Stimulated activated naive B cell treated with anti-CD40 and anti-IgM and Interleukin-4, amounts not matched to agents 10 μg/mL and 1 μg/mL and 100 μg/mL, for 72 hours (primary cell): ENCODE results near the gene SFXN1.
A peak's percentile ranks its signal among the peaks of the same experiment; 100 is the strongest.

Experiments used
- ATAC-seq, 2 donors: fragments of 150-1000 bp; cut with Tn5 transposase; replicated peaks; 2 replicates each; pipeline ENCODE4 v1.10.0; 2021; ENCODE audit warnings: moderate library complexity in 1 of 2
- DNase-seq: peaks from one replicate; pipeline ENCODE4 v3.0.0; 2021
- H3K27ac Mint-ChIP-seq: one replicate; pipeline ENCODE4 v1.8.0; 2022; ENCODE audit warnings: mild to moderate bottlenecking, mixed read lengths
- H3K27me3 Mint-ChIP-seq, 2 donors: one replicate each; pipeline ENCODE4 v1.8.0; 2022; ENCODE audit warnings: mixed read lengths in 2 of 2
- H3K36me3 Mint-ChIP-seq, 2 donors: one replicate each; pipeline ENCODE4 v1.8.0; 2022; ENCODE audit warnings: mixed read lengths in 2 of 2, mild to moderate bottlenecking in 1 of 2
- H3K4me1 Mint-ChIP-seq, 2 donors: one replicate each; pipeline ENCODE4 v1.8.0; 2022; ENCODE audit warnings: mixed read lengths in 2 of 2, mild to moderate bottlenecking in 1 of 2
- H3K4me3 Mint-ChIP-seq, 2 donors: one replicate each; pipeline ENCODE4 v1.8.0; 2022; ENCODE audit warnings: mild to moderate bottlenecking in 2 of 2, mixed read lengths in 2 of 2, moderate library complexity in 1 of 2
- H3K9me3 Mint-ChIP-seq, 2 donors: one replicate each; pipeline ENCODE4 v1.8.0; 2022; ENCODE audit warnings: mixed read lengths in 2 of 2, mild to moderate bottlenecking in 1 of 2

Gene SFXN1

DNA sequence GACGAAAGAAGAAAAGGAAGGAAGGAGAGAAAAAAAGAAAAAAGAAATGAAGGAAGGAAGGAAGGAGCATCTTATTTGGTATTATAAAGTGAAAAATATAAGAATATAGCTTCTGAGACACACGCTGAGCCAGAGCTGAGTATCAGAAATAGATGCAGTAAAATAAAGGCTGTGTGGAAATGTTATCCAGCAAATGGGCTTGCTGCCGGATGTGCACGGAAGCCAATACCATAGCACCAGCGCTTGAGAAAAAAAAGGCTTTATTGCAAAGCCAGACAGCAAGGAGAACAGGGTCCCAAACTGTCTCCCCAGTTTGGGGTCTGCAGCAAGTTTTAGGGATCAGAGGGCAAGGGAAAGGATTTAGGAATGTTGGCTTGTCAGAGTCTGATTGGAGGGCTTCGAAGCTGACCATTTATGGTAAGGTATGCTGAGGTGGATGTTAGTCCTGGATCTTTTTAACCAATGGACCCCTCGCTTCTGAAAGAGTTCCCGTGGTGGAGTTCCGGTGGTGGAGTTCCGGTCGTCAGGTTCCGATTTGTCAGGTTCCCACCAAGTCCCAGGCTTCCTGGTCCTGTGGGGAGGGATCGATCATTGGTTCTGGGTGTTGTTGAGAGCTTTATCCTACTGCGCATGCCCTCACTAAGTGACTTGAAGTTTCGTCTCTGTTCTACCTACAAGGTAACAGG is 70.4 kb downstream of the SFXN1 start:
- Mint-ChIP-seq H3K4me3 (no peak overlapping the region), H3K36me3 (no peaks in the 10 kb centered on the region), H3K4me1 (no peaks in the 10 kb centered on the region), H3K27me3 (peaks cover 33 to 56% of the 10 kb centered on the region in 2 donors), H3K27ac (no peak overlapping the region), H3K9me3 (peaks cover 0 to 3% of the 10 kb centered on the region in 2 donors)
- no peak for DNase-seq
- no peak for ATAC-seq

DNA sequence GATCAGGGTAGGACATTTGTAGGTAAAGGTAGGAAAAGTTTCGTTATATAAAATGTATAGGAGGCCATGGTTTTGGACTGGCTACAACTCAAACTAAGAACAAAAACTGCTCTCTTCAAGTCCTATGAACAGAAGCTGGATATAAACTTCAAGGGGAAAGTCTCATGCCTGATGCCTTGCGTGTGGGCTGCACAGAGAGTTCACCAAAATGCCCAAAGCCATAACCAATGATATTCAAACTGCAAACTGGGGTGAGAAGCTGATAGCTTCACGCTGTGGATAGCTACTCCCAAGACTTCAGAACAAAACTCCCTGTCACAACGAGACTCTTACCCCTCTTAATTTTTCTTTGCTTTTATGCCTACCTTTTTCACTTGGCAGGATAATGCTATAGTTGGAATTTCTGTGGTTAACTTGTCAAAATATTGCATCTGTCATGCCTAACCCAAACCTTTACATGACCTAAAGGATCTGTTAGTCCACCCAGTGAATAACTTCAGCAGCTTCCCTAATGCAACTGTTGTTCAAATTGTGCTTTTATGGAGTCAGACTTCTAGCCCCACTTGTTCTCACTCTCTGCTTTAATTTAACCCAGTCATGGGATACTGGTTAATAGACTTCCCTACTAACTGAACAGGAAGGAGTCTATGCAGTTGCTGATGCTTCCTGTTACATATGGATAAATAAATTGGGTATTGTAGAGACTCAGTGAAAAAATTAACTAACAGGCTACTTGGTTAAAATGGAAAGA is 71.9 kb downstream of the SFXN1 start:
- Mint-ChIP-seq H3K4me1 (no peaks in the 10 kb centered on the region), H3K27me3 (peaks cover 33 to 55% of the 10 kb centered on the region in 2 donors)
- no peak for DNase-seq

DNA sequence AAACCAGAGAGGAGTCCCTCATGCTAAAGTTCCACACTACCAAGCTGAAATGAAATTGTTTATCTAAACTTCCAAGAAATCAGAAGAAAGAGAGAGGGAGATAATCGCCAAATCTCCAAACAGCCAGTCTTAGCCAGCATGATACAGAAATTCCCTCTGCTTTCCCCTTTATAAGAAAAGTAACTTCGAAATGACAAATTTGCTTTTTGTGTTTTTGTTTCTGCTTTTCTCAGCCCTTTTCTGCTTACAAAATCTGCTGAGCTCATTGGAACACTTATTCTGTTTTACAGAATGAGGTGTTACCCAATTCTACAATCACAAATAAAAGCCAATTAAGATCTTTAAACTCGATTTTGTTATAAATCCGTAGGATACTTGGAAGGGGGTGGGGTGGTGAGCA is 72.9 kb downstream of the SFXN1 start:
- Mint-ChIP-seq H3K27me3 (peaks cover 33 to 54% of the 10 kb centered on the region in 2 donors), H3K36me3 (no peaks in the 10 kb centered on the region), H3K4me3 (no peak overlapping the region), H3K9me3 (no peaks in the 10 kb centered on the region), H3K27ac (no peak overlapping the region), H3K4me1 (no peaks in the 10 kb centered on the region)
- DNase-seq (no peak), ATAC-seq (no peak)

More for the DNA sequence above, 71.9 kb downstream of the SFXN1 start:
- no peak for ATAC-seq
- Mint-ChIP-seq H3K9me3 (no peaks in the 10 kb centered on the region), H3K4me3 (no peak overlapping the region), H3K36me3 (no peaks in the 10 kb centered on the region), H3K27ac (no peak overlapping the region)

DNA sequence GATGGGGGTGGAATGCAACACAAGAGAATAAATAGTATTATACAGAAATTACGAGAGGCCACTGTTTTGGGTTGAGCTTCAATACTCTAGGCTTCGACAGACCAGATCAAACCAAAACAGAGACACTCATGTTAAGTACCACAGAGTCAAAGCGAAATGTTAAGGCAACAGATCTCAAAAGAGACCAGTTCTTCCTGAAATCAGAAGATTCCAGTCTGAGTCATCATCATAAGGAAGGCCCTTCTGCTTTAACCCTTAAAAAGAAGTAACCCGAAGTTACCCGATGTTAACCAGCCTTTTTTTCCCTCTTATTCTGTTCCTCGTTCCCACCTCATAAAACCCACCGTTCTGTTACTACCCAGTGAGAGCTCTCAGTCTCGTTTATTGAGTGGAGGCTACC is 75.9 kb downstream of the SFXN1 start:
- Mint-ChIP-seq H3K9me3 (no peaks in the 10 kb centered on the region), H3K27ac (no peak overlapping the region), H3K36me3 (no peaks in the 10 kb centered on the region), H3K4me1 (no peaks in the 10 kb centered on the region), H3K4me3 (no peak overlapping the region), H3K27me3 (peaks cover 18 to 25% of the 10 kb centered on the region in 2 donors)
- ATAC-seq, result no peak
- DNase-seq, result no peak

DNA sequence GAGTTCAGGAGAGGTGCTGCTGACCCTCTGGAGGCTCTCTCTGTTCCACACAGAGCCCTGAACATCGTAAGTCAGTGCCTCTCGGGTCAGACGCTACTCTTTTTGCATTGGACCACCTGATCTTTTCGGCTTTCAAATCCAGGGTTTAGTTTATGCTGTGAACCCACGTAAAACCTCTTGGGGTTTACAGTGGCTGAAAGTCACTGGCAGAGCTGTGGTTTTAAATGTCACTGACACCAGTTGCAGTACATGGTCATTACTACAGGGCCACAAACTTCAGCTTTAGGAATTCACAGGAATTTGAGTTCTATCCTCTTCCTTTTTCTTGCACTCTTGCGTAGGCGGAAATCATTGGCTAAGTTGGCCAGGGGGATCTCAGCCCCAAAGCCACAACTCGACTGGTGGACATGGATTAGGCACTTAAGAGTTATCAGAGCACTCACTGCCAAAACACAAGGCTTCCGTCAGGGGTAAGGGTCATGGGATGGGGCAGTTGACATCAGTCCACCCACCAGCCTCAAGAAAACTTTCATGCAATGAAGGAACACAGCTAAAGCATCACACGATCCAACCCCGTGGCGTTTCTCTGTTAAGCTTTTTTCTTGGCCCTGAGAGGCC is 76.9 kb downstream of the SFXN1 start:
- no peaks in the 10 kb centered on the region for H3K36me3 Mint-ChIP-seq
- no peak overlapping the region for H3K4me3 Mint-ChIP-seq
- DNase-seq, result no peak
- H3K4me1 Mint-ChIP-seq, result no peaks in the 10 kb centered on the region
- no peaks in the 10 kb centered on the region for H3K9me3 Mint-ChIP-seq
- no peak overlapping the region for H3K27ac Mint-ChIP-seq
- ATAC-seq, result peak; percentile 67 to 84
- H3K27me3 Mint-ChIP-seq, result peaks cover 18 to 24% of the 10 kb centered on the region in 2 donors

DNA sequence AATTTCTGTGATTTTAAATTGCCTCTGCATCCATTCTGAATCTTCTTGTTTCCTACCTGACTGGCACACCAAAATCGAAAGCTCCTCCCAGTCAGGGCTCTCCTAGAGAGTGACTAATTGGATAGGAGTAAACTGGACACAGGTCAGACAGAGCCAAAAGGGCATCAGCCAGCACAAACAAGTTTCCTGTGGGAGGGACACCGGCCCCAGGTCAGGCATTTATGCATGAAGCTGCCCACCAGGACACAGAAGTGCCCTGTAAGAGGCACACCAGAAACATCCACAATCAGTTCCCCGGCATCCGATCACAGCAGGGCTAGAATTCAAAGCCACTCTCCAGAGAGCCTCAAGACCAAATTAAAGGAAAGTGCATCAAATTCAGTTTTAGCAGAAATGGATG is 78.4 kb downstream of the SFXN1 start:
- ATAC-seq (no peak), DNase-seq (no peak)
- Mint-ChIP-seq H3K9me3 (no peaks in the 10 kb centered on the region), H3K4me3 (no peak overlapping the region), H3K36me3 (no peaks in the 10 kb centered on the region), H3K27ac (no peak overlapping the region), H3K4me1 (no peaks in the 10 kb centered on the region), H3K27me3 (peaks cover 11 to 14% of the 10 kb centered on the region in 2 donors)

DNA sequence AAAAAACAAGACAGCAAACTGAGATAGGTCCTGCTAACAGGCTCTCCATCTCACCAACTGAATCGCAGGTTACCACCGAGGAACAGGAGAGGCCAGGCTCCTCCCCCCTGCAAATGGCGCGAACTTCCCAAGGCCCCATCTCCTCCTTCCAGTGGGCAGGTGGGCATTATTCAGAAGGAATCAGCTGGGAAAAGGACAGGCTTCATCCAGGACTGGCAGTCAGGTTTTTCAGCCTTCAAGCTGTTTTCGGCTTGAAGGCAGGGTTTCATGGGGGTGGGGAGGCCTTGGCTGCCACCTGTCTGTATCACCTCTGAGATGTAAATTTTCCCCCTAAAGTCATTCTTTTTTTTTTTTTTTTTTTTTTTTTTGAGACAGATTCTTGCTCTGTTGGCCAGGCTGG is 79.4 kb downstream of the SFXN1 start:
- Mint-ChIP-seq H3K36me3 (no peaks in the 10 kb centered on the region), H3K4me3 (no peak overlapping the region), H3K4me1 (no peaks in the 10 kb centered on the region), H3K27me3 (peaks cover 7 to 12% of the 10 kb centered on the region in 2 donors), H3K9me3 (no peaks in the 10 kb centered on the region), H3K27ac (no peak overlapping the region)
- ATAC-seq, result no peak
- no peak for DNase-seq

DNA sequence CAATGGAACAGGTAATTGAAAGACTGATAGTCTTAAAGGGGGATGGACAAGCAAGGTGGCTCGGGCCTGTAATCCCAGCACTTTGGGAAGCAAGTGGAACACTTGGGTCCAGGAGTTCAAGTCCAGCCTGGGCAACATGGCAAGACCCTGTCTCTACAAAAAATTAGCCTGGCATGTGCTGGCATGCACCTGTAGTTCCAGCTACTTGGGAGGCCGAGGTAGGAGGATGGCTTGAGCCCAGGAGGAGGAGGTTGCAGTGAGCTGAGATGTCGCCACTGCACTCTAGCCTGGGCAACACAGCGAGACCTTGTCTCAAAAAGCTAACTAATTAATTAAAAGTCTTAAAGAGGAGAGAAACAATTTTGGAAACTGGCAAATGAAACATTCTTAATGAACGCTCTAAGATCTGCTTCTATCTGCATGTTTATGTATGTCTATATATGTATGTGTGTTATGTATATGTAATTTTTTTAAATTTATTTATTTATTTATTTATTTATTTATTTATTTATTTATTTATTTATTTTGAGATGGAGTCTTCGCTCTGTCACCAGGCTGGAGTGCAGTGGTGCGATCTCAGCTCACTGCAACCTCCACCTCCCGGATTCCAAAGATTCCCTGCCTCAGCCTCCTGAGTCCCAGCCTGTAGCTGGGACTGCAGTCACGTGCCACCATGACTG is 80.6 kb downstream of the SFXN1 start:
- Mint-ChIP-seq H3K9me3 (no peaks in the 10 kb centered on the region), H3K27ac (no peak overlapping the region), H3K4me1 (no peaks in the 10 kb centered on the region), H3K4me3 (no peak overlapping the region), H3K36me3 (no peaks in the 10 kb centered on the region), H3K27me3 (peaks cover 7 to 8% of the 10 kb centered on the region in 2 donors)
- no peak for ATAC-seq
- no peak for DNase-seq

DNA sequence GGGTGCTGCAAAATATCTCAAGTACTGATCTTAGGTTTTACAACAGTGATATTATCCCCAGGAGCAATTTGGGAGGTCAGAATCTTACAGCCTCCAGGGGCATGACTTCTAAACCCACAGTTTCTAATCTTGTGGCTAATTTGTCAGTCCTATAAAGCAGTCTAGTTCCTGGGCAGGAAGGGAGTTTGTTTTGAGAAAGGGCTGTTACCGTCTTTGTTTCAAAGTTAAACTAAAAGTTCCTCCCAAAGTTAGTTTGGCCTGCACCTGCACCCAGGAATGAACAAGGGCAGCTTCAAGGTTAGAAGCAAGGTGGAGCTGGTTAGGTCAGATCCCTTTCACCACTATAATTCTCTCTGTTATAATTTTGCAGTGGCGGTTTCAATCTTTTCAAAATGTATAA is 81.7 kb downstream of the SFXN1 start:
- ATAC-seq (no peak), DNase-seq (no peak)
- Mint-ChIP-seq H3K27me3 (peaks cover 6 to 7% of the 10 kb centered on the region in 2 donors), H3K36me3 (no peaks in the 10 kb centered on the region), H3K27ac (no peak overlapping the region), H3K9me3 (no peaks in the 10 kb centered on the region), H3K4me3 (no peak overlapping the region), H3K4me1 (no peaks in the 10 kb centered on the region)

DNA sequence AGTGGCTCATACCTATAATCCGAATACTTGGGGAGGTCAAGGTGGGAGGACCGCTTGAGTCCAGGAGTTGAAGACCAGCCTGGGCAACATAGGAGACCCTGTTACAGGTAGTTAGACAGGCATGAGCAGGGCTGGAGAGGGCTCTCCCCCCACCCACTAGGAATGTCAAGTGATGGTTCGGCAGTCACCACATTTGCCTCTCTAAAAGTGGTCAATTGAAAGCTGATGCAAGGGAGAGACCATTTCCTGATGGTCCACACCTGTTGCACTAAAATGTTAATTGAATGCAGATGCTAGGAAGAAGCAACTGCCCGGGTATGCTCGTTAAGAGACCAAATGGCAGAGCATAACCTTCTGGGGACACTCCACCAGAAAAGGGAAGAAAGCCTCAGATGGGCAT is 82.7 kb downstream of the SFXN1 start:
- Mint-ChIP-seq H3K27me3 (peaks cover 6 to 7% of the 10 kb centered on the region in 2 donors), H3K9me3 (no peaks in the 10 kb centered on the region), H3K4me1 (no peaks in the 10 kb centered on the region), H3K36me3 (no peaks in the 10 kb centered on the region), H3K4me3 (no peak overlapping the region), H3K27ac (no peak overlapping the region)
- DNase-seq (no peak), ATAC-seq (no peak)

DNA sequence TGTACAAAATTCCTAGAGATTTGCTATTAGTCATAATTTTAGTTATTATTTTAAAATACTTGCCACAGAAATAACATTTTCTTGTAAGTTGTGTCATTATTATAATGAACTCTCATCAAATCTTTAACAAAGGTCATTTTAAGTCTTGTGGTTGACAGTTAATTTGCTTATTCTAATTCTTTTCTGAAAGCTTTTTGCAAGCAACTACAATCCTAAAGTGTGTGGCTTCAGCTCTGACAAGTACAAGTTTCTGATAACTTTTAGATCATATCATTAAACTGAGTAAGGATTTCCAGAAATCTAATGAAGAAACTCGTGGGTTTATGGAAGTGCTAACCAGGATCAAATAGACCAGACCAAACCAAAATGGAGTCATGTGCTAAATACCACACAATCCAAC is 86.4 kb downstream of the SFXN1 start:
- Mint-ChIP-seq H3K36me3 (peaks cover 0 to 2% of the 10 kb centered on the region in 2 donors), H3K9me3 (no peaks in the 10 kb centered on the region), H3K27ac (no peak overlapping the region), H3K4me3 (no peak overlapping the region), H3K4me1 (no peaks in the 10 kb centered on the region), H3K27me3 (peaks cover 8% of the 10 kb centered on the region in 2 donors)
- DNase-seq, result no peak
- no peak for ATAC-seq

DNA sequence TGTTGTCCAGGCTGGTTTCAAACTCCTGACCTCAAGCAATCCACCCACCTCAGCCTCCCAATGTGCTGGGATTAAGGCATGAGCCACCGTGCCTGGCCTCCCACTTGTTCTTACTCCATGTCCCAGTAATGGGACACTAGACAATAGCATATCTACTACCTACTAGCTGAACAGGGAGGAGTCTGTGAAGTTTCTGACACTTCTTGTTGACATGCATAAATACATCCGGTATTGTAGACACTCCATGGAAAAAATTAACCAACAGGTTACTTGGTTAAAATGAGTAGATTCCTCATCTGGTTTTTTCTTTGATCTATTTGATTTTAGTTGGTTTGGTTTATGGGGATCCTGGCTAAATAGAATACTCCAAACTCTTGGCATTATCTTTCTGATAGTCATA is 88.3 kb downstream of the SFXN1 start:
- no peaks in the 10 kb centered on the region for H3K9me3 Mint-ChIP-seq
- no peaks in the 10 kb centered on the region for H3K4me1 Mint-ChIP-seq
- H3K27me3 Mint-ChIP-seq, result peaks cover 10 to 22% of the 10 kb centered on the region in 2 donors
- H3K4me3 Mint-ChIP-seq, result no peak overlapping the region
- peaks cover 0 to 3% of the 10 kb centered on the region in 2 donors for H3K36me3 Mint-ChIP-seq
- DNase-seq (no peak), ATAC-seq (no peak)
- H3K27ac Mint-ChIP-seq, result no peak overlapping the region

DNA sequence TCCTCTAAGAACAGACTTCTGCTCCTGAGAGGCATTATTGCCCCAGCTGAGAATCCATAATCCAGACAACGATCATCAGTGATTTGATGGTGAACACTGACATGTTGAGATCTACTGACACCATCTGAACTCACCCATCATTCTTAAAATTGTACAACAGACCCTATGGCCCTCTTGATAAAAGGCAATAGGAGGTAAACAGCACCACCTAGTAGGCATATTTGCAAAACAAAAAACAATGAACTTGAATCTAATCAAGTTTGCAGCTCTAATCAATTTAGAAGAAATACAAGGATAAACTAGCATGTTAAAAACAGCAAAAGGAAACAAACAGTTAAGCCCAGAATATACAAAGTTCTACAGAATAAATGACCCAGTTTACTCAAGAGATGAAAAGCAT is 89.6 kb downstream of the SFXN1 start:
- Mint-ChIP-seq H3K4me3 (no peak overlapping the region), H3K27ac (no peak overlapping the region), H3K4me1 (no peaks in the 10 kb centered on the region), H3K36me3 (peaks cover 0 to 3% of the 10 kb centered on the region in 2 donors), H3K9me3 (no peaks in the 10 kb centered on the region), H3K27me3 (peaks cover 16 to 18% of the 10 kb centered on the region in 2 donors)
- ATAC-seq, result no peak
- DNase-seq, result no peak

DNA sequence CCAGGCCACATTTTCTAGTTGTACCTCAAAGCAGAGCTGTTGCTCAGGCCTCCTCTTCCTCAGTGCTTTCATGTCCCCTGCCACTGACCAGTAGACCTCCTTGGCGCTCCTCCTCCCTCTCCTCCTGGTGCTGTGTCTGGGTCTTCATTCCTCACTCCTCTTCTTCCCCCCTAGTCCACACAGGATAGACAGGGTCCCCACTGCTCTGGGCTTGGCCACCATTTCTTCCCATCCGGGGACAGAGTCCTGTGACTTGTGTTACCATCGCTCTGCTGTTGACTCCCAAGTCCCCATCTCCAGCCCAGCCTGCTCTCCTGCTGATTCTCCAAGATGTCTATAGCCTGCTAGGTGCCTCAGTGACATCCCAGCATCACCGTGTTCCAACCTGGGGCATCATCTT is 91.3 kb downstream of the SFXN1 start:
- ATAC-seq (no peak), DNase-seq (no peak)
- Mint-ChIP-seq H3K27me3 (peaks cover 26 to 29% of the 10 kb centered on the region in 2 donors), H3K36me3 (peaks cover 0 to 3% of the 10 kb centered on the region in 2 donors), H3K27ac (no peak overlapping the region), H3K4me3 (no peak overlapping the region), H3K4me1 (no peaks in the 10 kb centered on the region), H3K9me3 (no peaks in the 10 kb centered on the region)
